ENCODE data around the gene ID3.

The ID3 gene

DNA sequence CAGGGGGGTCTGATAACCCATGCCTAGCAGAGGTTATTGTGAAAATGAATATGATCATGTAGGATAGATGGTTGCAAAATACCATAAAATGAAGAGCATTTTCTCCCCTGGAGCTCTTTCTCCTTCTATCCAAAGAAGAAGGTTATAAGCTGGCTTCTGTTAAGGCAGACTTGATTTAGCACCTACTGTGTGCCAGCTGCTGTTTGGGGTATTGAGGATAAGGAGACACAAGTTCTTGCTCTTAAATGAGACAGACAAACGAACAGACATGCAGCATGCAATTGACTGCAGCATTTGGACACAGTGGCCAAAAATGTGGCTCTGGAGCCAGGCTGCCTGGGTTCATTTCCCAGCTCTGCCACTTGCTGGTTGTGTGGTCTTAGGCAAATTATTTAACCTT is 39.8 kb upstream of the ID3 start:
- POLR2A ChIA-PET, result interaction anchor here (0.7 kb wide), 1 partner anchor 41 kb away, joined by 4 read pairs; no protein-coding TSS in a partner anchor
- CTCF ChIA-PET, result interaction anchor here (0.8 to 5.9 kb wide), 14 partner anchors 9 to 59 kb away, joined by 3 to 34 read pairs (median 4); no protein-coding TSS in a partner anchor

DNA sequence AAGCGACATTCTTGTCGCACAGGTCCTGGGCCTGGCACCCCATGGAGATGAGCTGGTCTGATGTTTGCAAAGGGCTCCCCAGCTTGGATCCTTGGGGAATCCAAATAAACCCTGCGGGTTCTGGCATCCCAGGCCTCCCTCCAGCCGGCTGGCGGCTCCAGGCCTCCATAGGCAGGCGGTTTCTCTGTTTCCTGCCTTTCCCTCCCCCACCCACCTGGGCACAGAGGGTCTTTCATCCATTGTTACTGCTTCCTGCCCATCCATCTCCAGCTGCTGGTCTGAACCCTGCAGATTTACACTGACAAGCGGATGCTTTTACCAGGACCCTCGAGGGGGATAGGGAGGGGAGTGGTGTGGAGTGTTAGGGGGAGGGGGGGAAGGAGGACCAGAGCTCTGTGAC is 39.1 kb upstream of the ID3 start:
- TF ChIP-seq, protein P1, sequence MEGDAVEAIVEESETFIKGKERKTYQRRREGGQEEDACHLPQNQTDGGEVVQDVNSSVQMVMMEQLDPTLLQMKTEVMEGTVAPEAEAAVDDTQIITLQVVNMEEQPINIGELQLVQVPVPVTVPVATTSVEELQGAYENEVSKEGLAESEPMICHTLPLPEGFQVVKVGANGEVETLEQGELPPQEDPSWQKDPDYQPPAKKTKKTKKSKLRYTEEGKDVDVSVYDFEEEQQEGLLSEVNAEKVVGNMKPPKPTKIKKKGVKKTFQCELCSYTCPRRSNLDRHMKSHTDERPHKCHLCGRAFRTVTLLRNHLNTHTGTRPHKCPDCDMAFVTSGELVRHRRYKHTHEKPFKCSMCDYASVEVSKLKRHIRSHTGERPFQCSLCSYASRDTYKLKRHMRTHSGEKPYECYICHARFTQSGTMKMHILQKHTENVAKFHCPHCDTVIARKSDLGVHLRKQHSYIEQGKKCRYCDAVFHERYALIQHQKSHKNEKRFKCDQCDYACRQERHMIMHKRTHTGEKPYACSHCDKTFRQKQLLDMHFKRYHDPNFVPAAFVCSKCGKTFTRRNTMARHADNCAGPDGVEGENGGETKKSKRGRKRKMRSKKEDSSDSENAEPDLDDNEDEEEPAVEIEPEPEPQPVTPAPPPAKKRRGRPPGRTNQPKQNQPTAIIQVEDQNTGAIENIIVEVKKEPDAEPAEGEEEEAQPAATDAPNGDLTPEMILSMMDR (IDR thresholded peaks at IDR 0.05; ENCODE audit: control extremely low read depth, extremely low read depth, low read depth, missing control alignments), result no peak
- CTCF ChIA-PET, result interaction anchor here (0.8 to 5.9 kb wide), 10 partner anchors 8 to 59 kb away, joined by 3 to 34 read pairs (median 7); no protein-coding TSS in a partner anchor
- DNase-seq (ENCODE audit: extremely low spot score), result no peak
- POLR2A ChIA-PET, result interaction anchor here (0.7 to 1.1 kb wide), 2 partner anchors 21 to 40 kb away, joined by 3 to 4 read pairs; no protein-coding TSS in a partner anchor

More for the DNA sequence above, 39.8 kb upstream of the ID3 start:
- no peak for DNase-seq (ENCODE audit: extremely low spot score)
- TF ChIP-seq, protein P1 (IDR thresholded peaks at IDR 0.05; ENCODE audit: control extremely low read depth, extremely low read depth, low read depth, missing control alignments), result no peak

DNA sequence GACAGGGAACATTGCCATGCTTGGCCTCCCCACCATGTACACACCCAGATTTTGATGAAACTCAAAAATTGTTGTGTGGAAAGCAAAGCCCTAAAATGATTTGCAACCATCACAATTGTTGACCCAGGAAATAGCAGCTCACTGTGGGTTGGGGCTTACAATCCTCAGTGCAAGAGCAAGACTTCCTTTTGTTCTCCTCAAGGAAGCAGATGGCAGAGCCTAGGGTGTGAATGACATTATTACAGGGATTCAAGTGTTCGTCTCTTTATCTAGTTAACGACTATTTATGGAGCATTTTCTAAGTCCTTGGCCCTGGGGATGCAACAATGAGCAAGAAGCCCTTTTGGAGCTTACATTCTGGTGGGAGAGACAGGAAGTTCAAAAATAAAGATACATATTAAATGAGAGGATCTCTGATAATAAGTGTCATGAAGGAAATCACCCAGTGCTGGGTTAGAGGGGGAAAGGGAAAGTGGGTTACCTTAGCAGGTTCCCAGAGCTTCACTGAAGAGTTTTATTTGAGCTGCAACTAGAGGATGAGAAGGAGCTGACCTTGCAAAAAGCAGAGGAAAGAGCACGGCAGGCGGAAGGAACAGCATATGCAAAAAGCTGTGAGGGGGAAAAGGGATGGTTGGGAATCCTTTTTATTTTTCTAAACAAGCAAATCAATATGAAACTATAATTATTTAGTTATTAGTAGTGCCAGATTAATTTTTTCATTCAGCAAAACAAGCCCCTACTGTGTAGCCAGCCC is 38.5 kb upstream of the ID3 start:
- DNase-seq (ENCODE audit: extremely low spot score), result no peak
- CTCF ChIA-PET, result interaction anchor here (1.3 to 5.9 kb wide), 6 partner anchors 9 to 58 kb away, joined by 4 to 34 read pairs (median 9); no protein-coding TSS in a partner anchor
- POLR2A ChIA-PET, result interaction anchor here (1.1 kb wide), 1 partner anchor 21 kb away, joined by 3 read pairs; no protein-coding TSS in a partner anchor
- TF ChIP-seq, protein P1 (IDR thresholded peaks at IDR 0.05; ENCODE audit: control extremely low read depth, extremely low read depth, low read depth, missing control alignments), result no peak

DNA sequence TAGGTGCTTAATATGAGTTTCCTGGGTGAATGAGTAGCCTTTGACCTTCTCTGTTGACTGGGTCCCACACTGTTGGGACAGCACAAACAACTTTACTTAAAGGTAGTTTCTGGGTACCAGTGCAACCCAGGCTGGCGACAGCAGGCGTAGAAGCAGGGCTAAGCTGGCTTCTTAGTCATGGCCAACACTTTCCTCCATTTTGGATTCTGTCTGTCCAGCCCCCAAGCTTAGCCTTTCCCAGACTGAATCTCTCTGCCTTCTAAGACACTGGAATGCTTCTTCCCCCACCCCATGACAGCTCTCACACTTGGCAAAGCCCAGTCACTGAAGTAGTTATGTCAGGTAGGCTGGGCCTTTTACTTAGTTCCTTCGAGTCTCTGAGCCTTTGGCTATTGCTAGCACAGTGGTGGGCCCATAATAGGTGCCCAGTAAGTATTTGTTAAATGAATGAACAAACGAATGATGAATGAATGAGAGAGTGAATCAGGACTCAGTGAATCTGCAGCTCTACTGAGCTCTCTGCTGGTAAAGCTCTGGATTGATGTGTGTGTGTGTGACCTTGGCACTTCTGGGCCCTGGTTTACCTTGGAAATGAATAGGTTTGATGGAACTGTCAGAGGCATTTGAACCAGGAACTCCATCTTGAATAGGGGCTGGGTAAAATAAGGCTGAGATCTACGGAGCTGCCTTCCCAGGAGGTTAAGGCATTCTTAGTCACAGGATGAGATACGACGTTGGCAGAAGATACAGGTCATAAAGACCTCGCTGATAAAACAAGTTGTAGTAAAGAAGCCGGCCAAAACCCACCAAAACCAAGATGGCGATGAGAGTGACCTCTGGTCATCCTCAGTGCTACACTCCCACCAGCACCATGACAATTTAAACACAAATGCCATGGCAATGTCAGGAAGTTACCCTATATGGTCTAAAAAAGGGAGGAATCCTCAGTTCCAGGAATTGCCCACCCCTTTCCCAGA is 37.4 kb upstream of the ID3 start:
- CTCF ChIA-PET, result interaction anchor here (1.9 to 5.9 kb wide), 4 partner anchors 10 to 38 kb away, joined by 4 to 34 read pairs (median 12); no protein-coding TSS in a partner anchor
- no peak for DNase-seq (ENCODE audit: extremely low spot score)
- POLR2A ChIA-PET, result no interaction called here
- TF ChIP-seq, protein P1 (IDR thresholded peaks at IDR 0.05; ENCODE audit: control extremely low read depth, extremely low read depth, low read depth, missing control alignments), result no peak

DNA sequence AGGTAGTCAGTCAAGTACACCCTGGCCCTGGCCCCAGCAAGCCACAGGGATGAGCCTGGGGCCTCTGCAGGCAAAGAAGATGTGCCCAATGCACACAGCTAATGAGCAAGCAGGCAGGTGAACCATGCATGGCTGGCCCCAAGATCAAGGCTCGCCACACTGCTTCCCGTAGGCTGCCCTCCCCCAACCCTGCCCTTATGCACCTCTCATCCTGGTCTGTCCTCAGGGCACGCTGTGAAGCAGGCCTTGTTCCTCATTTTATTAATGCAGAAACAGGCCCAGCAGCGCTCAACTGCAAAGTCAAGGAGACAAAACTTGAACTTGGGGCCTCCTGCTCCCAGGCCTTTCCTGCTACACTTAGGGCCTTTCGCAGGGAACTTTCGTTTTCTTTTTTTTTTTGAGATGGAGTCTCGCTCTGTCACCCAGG is 35.6 kb upstream of the ID3 start:
- CTCF ChIA-PET, result interaction anchor here (1.0 to 5.9 kb wide), 5 partner anchors 12 to 43 kb away, joined by 4 to 34 read pairs (median 5); no protein-coding TSS in a partner anchor
- no peak for DNase-seq (ENCODE audit: extremely low spot score)
- POLR2A ChIA-PET, result no interaction called here
- TF ChIP-seq, protein P1 (IDR thresholded peaks at IDR 0.05; ENCODE audit: control extremely low read depth, extremely low read depth, low read depth, missing control alignments), result no peak
